GM19035 (cell line): ENCODE data around the gene STOML2.

Experiments
- ATAC-seq: cut with Tn5 transposase; IDR thresholded peaks from one replicate; pipeline ENCODE4 v1.9.1; 2021; ENCODE audit not compliant: unreplicated experiment

STOML2 gene

DNA sequence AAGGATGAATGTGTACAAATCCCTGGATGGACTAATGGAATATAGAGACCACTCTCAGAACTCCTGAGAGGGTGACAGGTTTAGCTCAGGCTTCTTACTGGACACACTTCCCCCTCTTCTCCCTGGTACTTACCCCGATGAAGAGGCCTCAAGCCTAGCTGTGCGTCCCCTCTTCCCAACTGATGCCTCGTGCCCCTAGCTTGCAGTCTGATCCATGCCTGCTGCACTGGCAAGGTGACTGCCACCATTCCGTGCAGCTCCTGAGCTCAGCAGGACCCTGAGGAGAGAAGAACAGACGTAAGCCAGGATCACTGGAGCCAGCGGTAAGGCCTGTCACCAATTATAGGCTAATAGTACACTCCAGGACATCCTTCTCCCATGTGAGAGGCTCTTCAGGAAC, 5.5 kb upstream of the STOML2 start:
- no peak for ATAC-seq

DNA sequence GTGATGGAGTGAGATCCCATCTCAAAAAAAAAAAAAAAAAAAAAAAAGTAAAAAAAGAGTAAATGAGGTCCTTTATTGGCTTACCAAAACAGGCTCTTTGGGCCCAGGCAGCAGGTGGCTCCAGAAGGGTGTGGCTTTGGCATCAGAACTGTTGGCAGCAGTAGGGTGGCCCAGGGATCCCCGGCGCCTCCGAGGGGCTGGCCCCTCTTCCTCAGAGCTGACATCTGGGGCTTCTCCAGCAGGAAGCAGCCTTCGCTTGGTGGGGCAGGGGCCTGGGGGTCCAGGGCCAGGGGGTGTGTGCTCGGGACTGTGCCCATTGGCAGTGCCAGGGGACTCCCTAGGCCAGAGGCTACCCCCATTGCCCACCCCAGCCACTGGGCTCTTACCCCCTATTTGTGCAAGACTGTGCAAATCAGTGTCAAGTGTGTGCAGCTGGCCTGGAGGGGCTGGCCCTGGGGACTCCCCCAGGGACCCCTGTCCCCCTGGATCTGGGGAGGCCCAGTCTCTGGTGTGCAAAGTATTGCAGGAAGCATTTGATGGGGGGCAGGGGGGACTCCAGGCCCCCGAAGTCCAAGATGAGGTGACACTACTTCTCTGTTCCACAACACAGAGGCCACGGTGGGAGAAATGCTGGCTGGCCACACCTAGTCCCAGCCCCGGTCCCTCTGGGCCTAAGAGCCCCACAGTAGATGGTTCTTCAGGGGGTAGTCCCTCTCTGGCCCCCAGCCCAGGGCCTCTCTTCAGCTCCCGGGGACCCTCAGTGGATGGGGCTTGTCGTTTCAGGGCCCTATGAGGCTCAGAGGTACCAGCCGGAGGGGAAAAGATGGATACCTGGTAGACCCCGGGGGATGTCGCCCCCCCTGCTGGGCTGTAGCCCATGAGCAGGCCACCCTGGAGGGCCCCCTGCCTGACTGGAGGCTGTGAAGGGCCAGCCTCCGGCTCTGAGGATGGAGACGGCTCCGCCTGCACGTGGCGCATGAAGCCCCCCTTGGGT, 4.7 kb upstream of the STOML2 start:
- no peak for ATAC-seq

DNA sequence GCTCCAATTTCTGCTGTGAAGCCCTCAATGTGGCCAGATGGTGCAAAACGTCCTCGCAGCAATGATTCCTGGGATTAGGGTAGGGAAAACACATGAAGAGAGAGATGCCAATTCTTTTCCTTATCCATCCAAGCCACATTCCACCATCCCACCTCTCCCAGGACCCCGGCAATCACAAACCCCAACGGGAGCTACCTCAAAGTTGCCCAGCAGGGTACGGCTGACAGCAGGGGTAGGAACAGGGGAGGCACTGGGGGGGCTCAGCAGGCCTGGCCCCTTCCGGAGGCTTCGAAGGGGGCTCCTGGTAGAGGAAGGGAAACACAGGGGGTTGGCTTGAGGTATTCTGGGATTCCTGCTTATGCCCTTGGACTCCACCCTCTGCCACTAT, 3.4 kb upstream of the STOML2 start:
- ATAC-seq, result no peak

DNA sequence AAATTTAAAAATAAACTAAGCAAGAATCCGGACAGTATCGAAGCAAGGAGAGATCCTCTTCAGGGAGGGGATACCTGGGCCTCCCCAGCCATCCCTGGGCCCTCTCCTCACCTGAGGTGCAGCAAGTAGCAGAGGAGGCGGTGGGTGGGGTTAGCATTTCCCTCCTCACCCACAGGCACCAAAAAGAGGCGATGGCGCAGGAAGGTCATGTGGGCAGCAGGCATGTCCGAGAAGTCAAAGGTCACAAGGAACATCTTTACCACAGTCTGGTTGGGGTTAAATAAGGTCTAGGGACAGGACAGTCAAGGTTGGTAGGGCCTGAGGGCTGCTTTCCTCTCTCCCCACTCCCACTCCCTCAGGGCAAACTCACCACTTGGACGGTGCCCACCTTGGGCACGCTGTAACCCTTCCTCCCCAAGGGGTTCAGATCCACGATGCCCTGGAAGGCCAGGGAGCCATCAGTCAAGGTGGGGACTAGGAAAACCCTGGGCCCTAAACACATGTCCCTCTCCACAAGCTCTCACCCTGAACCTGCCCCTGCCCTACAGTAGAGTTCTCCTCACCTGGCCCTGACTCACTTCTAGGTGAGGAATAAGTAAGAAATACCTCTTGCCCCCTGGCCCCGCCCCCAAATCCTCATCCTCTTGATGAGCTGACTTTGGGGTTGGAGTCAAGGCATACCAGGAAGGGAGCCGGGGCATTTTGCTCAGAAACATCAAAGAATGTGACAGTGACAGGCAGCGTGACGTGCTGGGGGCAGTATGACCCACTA, 2.8 kb upstream of the STOML2 start:
- ATAC-seq, result no peak

DNA sequence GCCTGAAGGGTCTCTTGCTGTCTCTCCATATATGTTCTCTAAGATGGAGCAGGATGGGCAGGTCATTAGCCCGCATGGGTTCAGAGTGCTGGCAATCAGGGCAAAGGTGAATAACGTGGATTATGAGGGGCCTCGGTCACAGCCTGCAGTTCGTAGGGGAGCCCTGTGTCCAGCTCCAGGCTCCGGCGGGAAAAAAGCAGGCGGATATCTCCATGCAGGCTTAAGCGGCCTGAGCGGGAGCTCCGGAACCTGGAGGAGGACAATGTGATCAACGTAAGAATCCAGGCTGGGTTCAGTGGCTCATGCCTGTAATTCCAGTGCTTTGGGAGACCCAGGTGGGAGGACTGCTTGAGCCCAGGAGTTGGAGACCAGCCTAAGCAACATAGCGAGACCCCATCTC, 2.2 kb upstream of the STOML2 start:
- no peak for ATAC-seq

DNA sequence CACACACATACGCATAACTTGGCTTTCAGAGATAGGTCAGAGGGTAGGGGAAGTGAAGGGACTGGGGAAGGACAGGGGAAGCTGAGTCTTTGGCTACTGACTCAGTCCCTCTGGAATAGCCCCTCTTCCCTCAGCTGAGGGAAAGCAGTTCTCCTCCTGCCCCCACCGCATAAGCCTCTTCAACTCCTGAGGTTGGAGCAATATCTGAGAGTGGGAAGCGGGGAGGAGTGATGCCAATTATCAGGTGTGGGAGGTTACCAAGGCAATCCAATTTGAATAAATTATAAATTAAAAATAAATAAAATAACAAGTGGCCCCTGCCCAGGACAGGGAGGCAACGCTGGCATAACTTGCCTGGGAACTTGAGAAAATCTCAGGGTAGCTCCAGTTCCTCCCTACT, 1.7 kb upstream of the STOML2 start:
- ATAC-seq, result no peak

DNA sequence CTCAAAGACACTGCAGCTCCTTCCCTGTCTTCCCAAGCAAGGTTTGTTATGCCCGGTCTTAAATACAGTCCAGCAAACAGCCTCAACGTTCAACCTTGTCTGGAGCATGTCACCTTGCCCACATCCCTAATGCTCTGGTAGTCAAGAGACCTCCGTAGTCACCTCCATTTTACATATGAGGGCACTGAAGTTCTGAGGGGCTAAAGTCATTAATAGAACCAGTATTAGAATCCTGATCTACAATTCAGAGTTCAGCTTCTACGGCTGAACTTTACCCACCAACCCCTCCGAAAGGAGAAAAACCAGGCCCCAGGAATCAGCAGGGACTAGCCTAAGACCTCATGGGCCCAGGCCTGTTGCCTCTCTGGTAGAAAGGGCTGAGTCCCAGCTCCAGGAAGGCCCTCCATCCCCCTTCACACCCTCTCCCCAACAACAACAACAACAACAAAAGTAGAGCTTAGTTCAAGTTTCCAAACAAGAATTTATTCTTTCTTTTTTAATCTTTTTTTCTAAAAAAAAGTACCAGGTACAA, 795 bp upstream of the STOML2 start:
- no peak for ATAC-seq

DNA sequence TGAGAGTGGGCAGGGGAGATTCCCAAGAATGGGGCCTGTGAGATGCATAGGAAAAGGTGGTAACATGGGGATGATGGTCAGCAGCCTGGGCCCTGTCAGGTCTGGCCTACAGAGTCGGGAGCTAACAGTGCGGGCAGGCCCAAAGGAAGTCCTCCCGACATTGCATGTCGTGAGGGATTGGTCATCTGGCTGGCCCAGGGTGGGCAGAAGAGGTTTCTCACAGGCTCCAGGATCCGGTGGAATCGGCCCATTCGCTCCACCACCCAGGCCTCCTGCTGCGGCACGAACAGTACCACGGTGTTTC, 514 bp downstream of the STOML2 start:
- peak; percentile 26 for ATAC-seq

DNA sequence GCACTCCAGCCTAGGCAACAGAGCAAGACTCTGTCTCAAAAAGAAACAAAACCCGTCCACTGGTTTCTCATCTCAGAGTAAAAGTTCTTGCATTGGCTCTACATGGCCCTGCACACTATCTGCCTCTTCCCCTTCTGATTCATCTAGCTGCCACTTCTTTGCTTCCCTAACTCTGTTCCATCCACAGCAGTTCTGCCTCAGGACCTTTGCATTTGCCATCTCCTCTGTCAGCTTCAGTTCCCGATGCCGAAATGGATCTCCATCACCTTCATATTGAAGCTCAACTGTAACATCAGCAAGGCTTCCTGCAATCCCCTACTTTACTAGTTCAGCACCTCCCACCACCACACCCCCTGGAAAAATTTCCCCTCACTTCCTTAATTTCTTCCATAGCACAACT, 5.4 kb downstream of the STOML2 start:
- ATAC-seq, result no peak

DNA sequence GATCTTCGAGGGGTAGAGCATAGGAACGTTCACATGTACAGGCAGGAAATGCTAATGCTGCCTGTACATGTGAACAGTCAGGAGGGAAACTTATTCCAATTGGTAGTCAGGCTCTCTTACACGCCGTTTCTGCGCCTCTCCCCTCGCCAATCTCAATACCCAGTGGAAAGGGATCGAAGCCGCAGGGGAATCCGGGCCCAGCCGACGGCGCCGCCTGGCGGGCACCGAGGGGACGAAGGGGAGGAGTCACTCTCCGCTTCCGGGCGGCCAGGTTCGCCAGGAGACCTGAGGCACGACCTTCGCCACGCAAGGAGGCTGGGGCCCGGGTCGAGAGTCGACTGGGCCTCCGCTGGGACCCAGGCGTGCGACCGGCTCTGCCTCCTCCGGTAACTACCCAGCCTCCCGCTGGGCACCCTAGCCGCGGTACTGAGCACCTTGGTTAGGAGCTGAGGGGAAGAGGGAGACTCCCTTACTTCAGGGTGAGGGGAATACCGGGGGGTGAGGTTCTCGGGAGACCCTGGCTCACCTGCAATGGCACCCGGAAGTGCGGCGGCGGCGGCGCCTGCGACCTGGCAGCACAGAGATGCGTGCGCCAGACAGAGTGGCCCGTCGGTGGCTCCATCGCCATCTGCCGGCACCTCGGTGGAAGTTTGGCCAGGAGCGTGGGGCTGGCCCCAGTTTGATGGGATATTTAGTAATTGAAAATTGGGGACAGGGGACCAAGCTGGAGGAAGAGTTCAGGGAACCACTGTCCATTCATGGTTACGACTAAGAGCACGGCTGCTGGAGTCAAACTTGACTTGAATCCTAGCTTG, 6.7 kb downstream of the STOML2 start, which contains the start of gene PIGO:
Gene PIGO, minus strand, starts transcription at position 557 of the 815 bp plus-strand sequence. CDS start 1,026 bp downstream, outside the sequence.
- peak; percentile 90 for ATAC-seq

DNA sequence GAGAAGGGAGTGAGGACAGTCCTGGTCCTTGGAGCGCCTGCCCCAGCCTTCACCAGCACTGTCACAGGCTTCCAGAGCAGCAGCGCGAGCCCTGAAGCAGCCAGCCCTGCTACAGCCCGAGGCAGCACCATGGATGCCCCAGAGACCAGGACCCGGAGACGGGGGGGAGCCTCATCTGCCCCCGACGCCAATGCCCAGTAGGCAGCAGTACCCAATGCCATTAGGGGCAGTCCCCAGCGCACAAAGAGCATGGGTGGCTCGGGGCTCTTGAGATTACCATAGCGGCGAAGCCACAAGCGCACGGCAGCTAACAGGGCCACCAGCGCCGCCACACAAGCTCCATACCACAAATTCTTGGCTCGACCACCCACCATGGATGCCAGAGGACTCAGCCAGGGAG, 11.4 kb downstream of the STOML2 start:
- no peak for ATAC-seq

DNA sequence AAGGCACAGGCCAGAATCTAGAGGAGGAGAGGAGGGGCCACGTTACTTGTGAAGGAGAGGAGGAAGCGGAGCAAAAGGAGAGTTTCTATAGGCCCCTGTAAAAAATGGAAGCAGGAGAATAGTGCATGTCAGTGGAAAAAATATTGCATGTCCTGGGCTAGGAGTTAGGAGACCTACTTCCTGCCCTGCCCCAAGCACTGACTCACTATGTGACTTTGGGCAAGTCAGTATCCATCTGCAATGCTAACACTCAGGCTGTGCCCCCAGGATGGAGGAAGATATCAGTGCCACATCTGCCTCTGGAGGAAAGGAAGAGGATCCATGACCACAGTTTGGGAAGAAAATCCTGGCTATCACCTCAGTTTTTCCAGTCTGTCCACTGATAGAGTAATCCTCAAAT, 13.5 kb downstream of the STOML2 start:
- no peak for ATAC-seq

DNA sequence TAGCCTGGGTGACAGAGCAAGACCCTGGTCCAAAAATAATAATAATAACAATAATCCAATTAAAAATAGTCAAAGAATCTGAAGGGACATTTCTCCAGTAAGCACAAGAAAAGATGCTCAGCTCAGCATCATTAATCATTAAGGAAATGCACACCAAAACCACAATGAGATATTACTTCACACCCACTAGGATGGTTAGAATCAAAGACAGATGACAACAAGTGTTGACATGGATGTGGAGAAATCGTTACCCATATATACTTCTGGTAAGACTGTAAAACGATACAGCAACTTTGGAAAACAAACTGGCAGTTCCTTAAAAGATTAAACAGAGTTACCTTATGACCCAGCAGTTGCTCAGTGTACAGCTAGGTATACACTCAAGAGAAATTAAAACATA, 17.9 kb downstream of the STOML2 start:
- no peak for ATAC-seq

DNA sequence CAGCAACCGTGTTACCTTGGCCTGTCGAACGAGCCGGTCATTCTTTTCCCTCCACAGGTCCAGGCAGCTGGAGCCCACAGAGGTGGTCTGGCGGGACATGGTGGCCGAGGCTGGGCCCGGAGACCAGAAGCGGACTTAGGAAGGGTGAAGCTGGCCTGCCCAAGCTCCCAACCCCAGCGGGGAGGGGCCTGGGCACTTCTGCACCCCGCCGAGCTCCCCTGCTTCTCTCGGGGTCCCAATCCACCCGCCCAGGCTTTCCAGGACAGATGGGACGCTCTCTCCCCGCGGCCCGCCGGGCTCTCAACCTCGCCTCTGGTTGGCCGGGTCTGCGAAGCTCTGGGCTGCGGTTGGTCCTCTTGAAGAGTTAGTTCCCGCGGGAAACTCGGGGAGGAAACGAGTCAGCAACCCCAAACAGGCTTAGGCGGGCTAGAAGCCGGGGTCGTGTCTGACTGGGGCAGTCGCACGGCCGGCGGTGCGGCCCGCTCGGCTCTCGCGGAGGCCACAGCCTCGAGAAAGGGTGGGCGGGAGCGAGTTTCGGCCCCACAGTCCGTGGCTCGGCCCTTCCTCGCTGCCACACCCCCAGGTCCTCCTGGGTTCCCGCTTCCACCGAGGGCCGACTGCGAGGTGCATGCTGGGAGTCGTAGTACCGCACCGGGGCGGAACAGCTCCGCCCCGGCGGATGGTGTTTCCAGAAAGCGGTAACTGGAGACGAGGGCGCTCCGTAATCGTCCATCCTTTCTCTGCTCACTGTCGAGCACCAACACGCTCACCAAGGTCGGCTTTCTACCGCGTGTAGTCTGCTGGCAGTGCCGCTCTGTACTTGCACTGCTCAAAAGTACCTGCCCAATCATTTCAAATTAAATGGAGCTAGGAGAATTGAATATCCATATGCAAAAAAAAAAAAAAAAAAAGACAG, 23.2 kb downstream of the STOML2 start, which contains the start of gene FANCG:
Gene FANCG, minus strand, starts transcription at position 517 of the 916 bp plus-strand sequence. Its CDS starts 418 bp downstream, at position 99.
- ATAC-seq, result peak; percentile 89

DNA sequence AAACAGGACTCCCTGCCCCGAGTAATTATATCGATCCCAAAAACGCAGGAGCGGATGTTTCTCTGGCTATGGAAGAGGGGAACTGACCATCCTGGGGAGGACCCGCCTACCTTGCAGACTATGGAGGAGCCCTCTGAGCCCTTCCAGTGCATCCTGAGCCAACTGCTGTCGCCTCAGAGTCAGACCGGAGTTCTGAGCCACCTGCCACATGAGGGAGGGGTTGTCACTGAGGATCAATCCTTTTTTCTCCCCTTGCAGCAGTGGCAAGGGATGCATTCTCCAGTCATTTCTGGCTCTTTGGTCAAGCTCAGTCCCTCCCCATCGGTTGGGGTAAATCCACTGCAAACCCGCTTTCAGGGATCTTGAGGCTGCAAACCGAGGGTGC, 23.9 kb downstream of the STOML2 start:
- ATAC-seq, result peak; percentile 2

DNA sequence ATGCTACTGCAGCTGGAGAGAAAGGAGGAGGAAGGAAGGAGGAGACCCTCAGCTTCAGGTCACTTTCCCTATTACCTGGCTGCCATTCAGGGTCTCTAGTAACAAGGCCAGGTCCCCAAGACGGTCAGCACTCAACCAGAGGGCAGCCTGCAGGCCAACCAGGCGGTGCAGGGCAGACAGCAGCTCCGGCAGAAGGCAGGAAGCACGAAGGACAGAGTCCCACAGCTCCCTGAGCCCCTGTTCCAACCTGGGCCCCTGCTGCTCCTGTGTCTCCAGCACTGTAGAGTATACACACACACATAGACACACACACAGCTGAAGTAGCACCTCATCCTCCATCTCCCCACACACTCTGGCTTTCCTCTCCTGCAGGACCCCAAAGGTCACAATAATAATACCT, 24.9 kb downstream of the STOML2 start:
- ATAC-seq, result no peak

DNA sequence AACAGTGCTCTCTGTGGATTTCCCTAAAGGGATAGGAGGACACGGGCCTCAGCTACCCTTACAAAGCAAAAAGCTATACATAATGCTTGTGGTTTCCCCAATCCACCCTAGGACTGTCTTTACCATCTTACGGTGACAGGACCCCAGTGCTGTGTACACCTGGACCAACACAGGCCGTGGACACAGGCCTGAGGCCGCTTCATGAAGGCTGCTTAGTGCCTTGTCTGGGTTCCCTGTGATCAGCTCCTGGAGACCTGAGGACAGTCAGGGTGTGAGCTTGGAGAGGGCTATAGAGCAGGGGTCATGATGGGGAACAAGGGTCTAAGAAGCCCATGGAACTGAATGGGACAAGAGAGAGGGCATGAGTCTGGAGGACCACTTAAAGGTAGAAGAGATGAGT, 26.1 kb downstream of the STOML2 start:
- no peak for ATAC-seq

DNA sequence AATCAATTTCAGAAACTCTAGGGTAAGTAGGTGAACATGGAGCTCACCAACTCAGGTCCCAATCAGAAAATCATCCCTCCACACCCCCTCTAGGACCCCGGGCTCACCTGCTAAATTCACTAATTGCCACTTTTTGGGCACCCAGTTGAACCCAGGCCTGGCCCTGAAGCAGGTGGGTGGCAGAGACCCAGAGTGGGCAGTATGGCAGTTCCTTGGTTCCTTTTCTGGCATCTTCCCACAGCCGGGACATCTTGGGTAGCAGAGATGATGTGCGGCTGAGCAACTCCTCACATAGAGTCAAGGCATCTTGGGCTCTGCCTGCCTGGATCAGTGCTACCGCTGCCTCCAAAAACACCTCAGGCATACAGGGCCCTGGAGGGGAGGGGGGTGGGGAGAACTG, 27.6 kb downstream of the STOML2 start:
- ATAC-seq, result no peak

DNA sequence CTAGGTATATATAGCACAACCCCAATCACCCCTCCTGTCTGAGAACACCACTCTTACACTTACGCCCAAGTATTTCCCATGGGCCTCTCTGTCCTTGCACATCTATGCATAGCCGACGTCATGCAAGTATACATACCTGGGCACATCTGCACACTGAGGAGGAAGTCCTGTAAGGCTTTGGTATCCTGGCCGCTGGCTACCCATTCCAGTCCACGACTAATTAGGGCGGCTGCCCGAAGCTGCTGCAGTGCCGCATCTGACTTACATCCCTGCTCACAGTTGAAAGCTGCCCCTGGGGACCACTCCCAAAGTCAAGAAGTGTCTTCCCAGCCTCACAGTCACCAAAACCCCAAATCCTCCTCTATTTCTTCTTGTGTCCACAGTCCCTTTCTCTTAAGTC, 28.1 kb downstream of the STOML2 start:
- no peak for ATAC-seq

DNA sequence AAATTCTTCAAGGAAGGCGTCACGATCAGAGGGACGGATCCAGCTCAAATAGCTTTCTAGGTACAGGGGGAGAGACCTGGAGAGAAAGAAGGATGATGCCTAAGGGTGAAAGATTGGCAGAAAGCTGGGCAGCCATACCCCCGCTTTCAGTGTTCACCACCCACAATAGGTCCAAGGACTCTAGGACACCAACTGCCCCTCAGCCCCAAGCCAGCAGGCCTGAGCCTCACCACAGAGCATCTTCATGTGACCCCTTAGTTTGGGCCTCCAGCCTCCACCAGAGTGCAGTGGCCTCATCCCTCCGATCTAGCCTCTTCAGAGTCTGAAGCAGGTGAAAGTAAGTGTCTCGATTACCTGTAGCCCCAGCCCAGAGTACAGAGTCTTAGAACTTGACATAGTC, 28.8 kb downstream of the STOML2 start:
- ATAC-seq, result no peak
